Measurements from ENCODE around the gene SCEL. TPM values are rescaled to one million over a fixed set of nuclear protein-coding genes. Genes with fewer than 3 reads are reported as not detected.

SCEL gene
- total and polyA plus RNA-seq, 2 of the 8 experiments (the other 6 are each of a cell fraction or from before 2014, with no cell fraction given) = not detected

- H3K23ac ChIP-seq (ENCODE audit: insufficient read length) = no peak overlapping the region
- H4K8ac ChIP-seq (ENCODE audit: extremely low read depth, insufficient read depth, low read length) = no peak overlapping the region
- no peak overlapping the region for H3K18ac ChIP-seq (ENCODE audit: extremely low read depth, low read length)
- H2BK20ac ChIP-seq (ENCODE audit: low read length) = no peak overlapping the region
- CTCF ChIA-PET (ENCODE audit: partially characterized antibody) = interaction anchor here (1.2 kb wide), 1 partner anchor 35 kb away, joined by 11 read pairs; no protein-coding TSS in a partner anchor
- H3K27me3 ChIP-seq (replicated peaks in 1 of 4; ENCODE audit: control insufficient read depth in 3 of 4, extremely low read depth in 1 of 4, insufficient read depth in 3 of 4, low read length in 3 of 4) = no peaks in the 10 kb centered on the region
- H3K79me2 ChIP-seq (ENCODE audit: control insufficient read depth in 1 of 2, insufficient read depth in 2 of 2, low read length in 2 of 2) = no peaks in the 10 kb centered on the region
- H3K4ac ChIP-seq (replicated peaks; ENCODE audit: insufficient read length, low read depth, low read length) = no peak overlapping the region
- no peak overlapping the region for H3K14ac ChIP-seq (ENCODE audit: insufficient read length)
- no peaks in the 10 kb centered on the region for H3K79me1 ChIP-seq (ENCODE audit: low read depth, low read length)
- no peaks in the 10 kb centered on the region for H3K36me3 ChIP-seq (ENCODE audit: control insufficient read depth in 2 of 4, insufficient read depth in 4 of 4, low read length in 3 of 4)
- FAIRE-seq = no peak
- no peak overlapping the region for H4K91ac ChIP-seq (replicated peaks; ENCODE audit: insufficient read length, low read length)
- no peak overlapping the region for H2BK120ac ChIP-seq (replicated peaks; ENCODE audit: low read depth, low read length)
- H4K20me1 ChIP-seq (replicated peaks in 1 of 2; ENCODE audit: control insufficient read depth in 1 of 2, insufficient read depth in 2 of 2, low read length in 2 of 2) = no peaks in the 10 kb centered on the region
- POLR2A ChIA-PET (ENCODE audit: partially characterized antibody) = no interaction called here
- no peaks in the 10 kb centered on the region for H3K4me1 ChIP-seq (replicated peaks in 1 of 4; ENCODE audit: control insufficient read depth in 3 of 4, insufficient read depth in 4 of 4, low read length in 3 of 4)
- H3K4me2 ChIP-seq (ENCODE audit: insufficient read depth in 1 of 2, low read depth in 2 of 2, low read length in 2 of 2) = no peak overlapping the region
- H3K9ac ChIP-seq (replicated peaks in 1 of 4; ENCODE audit: extremely low read depth in 1 of 4, low read depth in 3 of 4, low read length in 3 of 4) = no peak overlapping the region
- no peaks in the 10 kb centered on the region for H3K9me3 ChIP-seq (ENCODE audit: insufficient read depth in 2 of 2, low read depth in 1 of 2, low read length in 1 of 2)
- H3K23me2 ChIP-seq (ENCODE audit: low read depth, low read length) = no peaks in the 10 kb centered on the region
- H3K4me3 ChIP-seq (ENCODE audit: extremely low read depth in 1 of 4, insufficient read depth in 2 of 4, low read depth in 3 of 4, low read length in 4 of 4) = no peak overlapping the region
- no peak overlapping the region for H3K27ac ChIP-seq (ENCODE audit: low read depth, low read length)
- H3K56ac ChIP-seq (replicated peaks; ENCODE audit: insufficient read length, low read depth, low read length) = no peak overlapping the region
- no peak overlapping the region for H2BK5ac ChIP-seq (ENCODE audit: low read depth, low read length)
- H2BK12ac ChIP-seq (ENCODE audit: low read depth, low read length) = no peak overlapping the region
- H4K5ac ChIP-seq (ENCODE audit: insufficient read length, low read depth, low read length) = no peak overlapping the region
- H2AK5ac ChIP-seq (ENCODE audit: low read depth, low read length) = no peak overlapping the region
- DNase-seq (ENCODE audit: low read depth in 1 of 2, low spot score in 2 of 2) = no peak
- H2BK15ac ChIP-seq (ENCODE audit: low read length) = no peak overlapping the region
- no peak overlapping the region for H2AFZ ChIP-seq (ENCODE audit: low read length)
- no peak for TF ChIP-seq CTBP2 (IDR thresholded peaks at IDR 0.05; ENCODE audit: borderline replicate concordance, insufficient read depth, insufficient read length, low read length)
- no peak for TF ChIP-seq BCL11A (IDR thresholded peaks at IDR 0.05; ENCODE audit: low read depth in 2 of 2, low read length in 2 of 2)
- TF ChIP-seq EP300 (IDR thresholded peaks at IDR 0.05; ENCODE audit: borderline replicate concordance in 1 of 2, low read depth in 2 of 2, low read length in 2 of 2) = no peak
- TF ChIP-seq, protein P1, sequence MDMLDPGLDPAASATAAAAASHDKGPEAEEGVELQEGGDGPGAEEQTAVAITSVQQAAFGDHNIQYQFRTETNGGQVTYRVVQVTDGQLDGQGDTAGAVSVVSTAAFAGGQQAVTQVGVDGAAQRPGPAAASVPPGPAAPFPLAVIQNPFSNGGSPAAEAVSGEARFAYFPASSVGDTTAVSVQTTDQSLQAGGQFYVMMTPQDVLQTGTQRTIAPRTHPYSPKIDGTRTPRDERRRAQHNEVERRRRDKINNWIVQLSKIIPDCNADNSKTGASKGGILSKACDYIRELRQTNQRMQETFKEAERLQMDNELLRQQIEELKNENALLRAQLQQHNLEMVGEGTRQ (IDR thresholded peaks at IDR 0.05; ENCODE audit: low read length) = no peak
- TF ChIP-seq TEAD4 (IDR thresholded peaks at IDR 0.05; ENCODE audit: low read depth, low read length) = no peak
Observed at GRCh38 chr13:77628170-77628569, 92.7 kb downstream of the SCEL start.
